HEK293 (cell line): ENCODE data around the gene ANGPTL4.

Experiments used
- CTCF ChIA-PET: fragments of 350-600 bp; formaldehyde crosslinking; extraction: SDS; loops from one replicate; lab custom pipeline; 2021; ENCODE audit warnings: antibody characterized with exemption; lab: Yijun Ruan, JAX
- POLR2A ChIA-PET: fragments of 300-600 bp; formaldehyde crosslinking; extraction: SDS; loops from one replicate; lab custom pipeline; 2020; ENCODE audit warnings: antibody characterized with exemption, inconsistent platforms; lab: Yijun Ruan, JAX
- H3K27ac ChIP-seq: fragments of 200-500 bp; sonication (Bioruptor generic); 2 replicates; pipeline ENCODE4 v1.5.1; 2014; ENCODE audit warnings: low read depth, low read length, control low read depth, inconsistent platforms; ENCODE audit errors: extremely low read depth
- H3K36me3 ChIP-seq, 2 experiments: fragments of 200-500 bp in 1 of 2; sonication (Bioruptor generic) in 1 of 2; 1 replicate in 1 of 2; 2 replicates in 1 of 2; pipeline ENCODE4 v1.5.1; 2014 to 2017; ENCODE audit warnings: inconsistent platforms in 2 of 2, low read length in 2 of 2; ENCODE audit not compliant: control insufficient read depth in 2 of 2, insufficient read depth in 1 of 2
- H3K4me1 ChIP-seq: fragments of 200-500 bp; sonication (Bioruptor generic); 2 replicates; pipeline ENCODE4 v1.5.1; 2014; ENCODE audit warnings: mild to moderate bottlenecking, low read length, inconsistent platforms; ENCODE audit not compliant: control insufficient read depth, insufficient read depth
- H3K4me3 ChIP-seq: 2 replicates; pipeline ENCODE4 v1.5.1; 2011; ENCODE audit warnings: low read depth, mild to moderate bottlenecking, control low read depth, low read length, moderate library complexity
- H3K9me3 ChIP-seq: fragments of 200-500 bp; sonication (Bioruptor generic); 2 replicates; pipeline ENCODE4 v1.5.1; 2014; ENCODE audit warnings: low read depth, low read length, inconsistent platforms; ENCODE audit not compliant: control insufficient read depth, insufficient read depth
- BCL11B ChIP-seq: fragments of 450-650 bp; formaldehyde crosslinking; IDR thresholded peaks from 2 replicates; pipeline ENCODE4 v1.5.1; 2016; ENCODE audit warnings: low read depth, missing biosample characterization, missing genetic modification characterization
- FEZF1 ChIP-seq: fragments of 450-650 bp; formaldehyde crosslinking; IDR thresholded peaks from 2 replicates; pipeline ENCODE4 v1.5.1; 2016; ENCODE audit warnings: missing biosample characterization, missing genetic modification characterization
- GFI1B ChIP-seq: fragments of 450-650 bp; formaldehyde crosslinking; IDR thresholded peaks from 2 replicates; pipeline ENCODE4 v1.5.1; 2016; ENCODE audit warnings: missing biosample characterization, missing genetic modification characterization
- GLIS2 ChIP-seq: fragments of 450-650 bp; formaldehyde crosslinking; IDR thresholded peaks from 2 replicates; pipeline ENCODE4 v1.5.1; 2016; ENCODE audit warnings: missing biosample characterization, missing genetic modification characterization
- HOXC10 ChIP-seq: sonication (generic); formaldehyde crosslinking; IDR thresholded peaks from 2 replicates; pipeline ENCODE4 v1.8.1; 2023; ENCODE audit warnings: mild to moderate bottlenecking, missing genetic modification reagents
- KLF1 ChIP-seq: fragments of 450-650 bp; formaldehyde crosslinking; IDR thresholded peaks from 2 replicates; pipeline ENCODE4 v1.5.1; 2016; ENCODE audit warnings: missing biosample characterization, missing genetic modification characterization
- KLF7 ChIP-seq: fragments of 450-650 bp; formaldehyde crosslinking; IDR thresholded peaks from 2 replicates; pipeline ENCODE4 v1.5.1; 2016; ENCODE audit warnings: missing biosample characterization, missing genetic modification characterization, borderline replicate concordance
- KLF9 ChIP-seq: fragments of 450-650 bp; formaldehyde crosslinking; IDR thresholded peaks from 2 replicates; pipeline ENCODE4 v1.5.1; 2016; ENCODE audit warnings: missing biosample characterization, missing genetic modification characterization, low read depth
- PRDM1 ChIP-seq: fragments of 450-650 bp; formaldehyde crosslinking; IDR thresholded peaks from 2 replicates; pipeline ENCODE4; 2016; ENCODE audit warnings: missing biosample characterization, missing genetic modification characterization
- SP2 ChIP-seq: fragments of 450-650 bp; formaldehyde crosslinking; IDR thresholded peaks from 2 replicates; pipeline ENCODE4 v1.5.1; 2016; ENCODE audit warnings: missing biosample characterization, missing genetic modification characterization
- SP3 ChIP-seq: fragments of 450-650 bp; formaldehyde crosslinking; IDR thresholded peaks from 2 replicates; pipeline ENCODE4 v1.5.1; 2016; ENCODE audit warnings: missing biosample characterization, missing genetic modification characterization
- SP7 ChIP-seq: fragments of 450-650 bp; formaldehyde crosslinking; IDR thresholded peaks from 2 replicates; pipeline ENCODE4 v1.5.1; 2016; ENCODE audit warnings: missing biosample characterization, missing genetic modification characterization
- TRIM28 ChIP-seq: IDR thresholded peaks from 2 replicates; pipeline ENCODE4 v1.6.1; 2011; ENCODE audit warnings: low read length, control low read depth, borderline replicate concordance
- WT1 ChIP-seq: fragments of 450-650 bp; formaldehyde crosslinking; IDR thresholded peaks from 2 replicates; pipeline ENCODE4 v1.5.1; 2016; ENCODE audit warnings: missing biosample characterization, missing genetic modification characterization
- YY2 ChIP-seq: fragments of 450-650 bp; formaldehyde crosslinking; IDR thresholded peaks from 2 replicates; pipeline ENCODE4 v1.5.1; 2016; ENCODE audit warnings: missing biosample characterization, missing genetic modification characterization
- ZFHX2 ChIP-seq: fragments of 450-650 bp; formaldehyde crosslinking; conservative IDR thresholded peaks from 2 replicates; pipeline ENCODE4 v1.5.1; 2016; ENCODE audit warnings: missing biosample characterization, missing genetic modification characterization
- ZFP69B ChIP-seq: fragments of 450-650 bp; formaldehyde crosslinking; IDR thresholded peaks from 2 replicates; pipeline ENCODE4 v1.5.1; 2016; ENCODE audit warnings: missing biosample characterization, missing genetic modification characterization
- ZNF274 ChIP-seq, 2 experiments: fragments of 200-500 bp in 1 of 2; fragments of 450-650 bp in 1 of 2; sonication (Bioruptor generic) in 1 of 2; formaldehyde crosslinking in 1 of 2; IDR thresholded peaks; 2 replicates each; pipeline versions ENCODE4 v1.5.1 to v1.6.1; 2014 to 2016; ENCODE audit warnings: borderline replicate concordance in 1 of 2, inconsistent platforms in 1 of 2, low read length in 1 of 2, missing biosample characterization in 1 of 2, missing genetic modification characterization in 1 of 2
- ZNF37A ChIP-seq: fragments of 450-650 bp; IDR thresholded peaks from 2 replicates; pipeline ENCODE4 v1.5.1; 2018; ENCODE audit warnings: missing biosample characterization, missing genetic modification characterization
- ZNF510 ChIP-seq: fragments of 450-650 bp; formaldehyde crosslinking; IDR thresholded peaks from 2 replicates; pipeline ENCODE4 v1.5.1; 2018; ENCODE audit warnings: mild to moderate bottlenecking, missing genetic modification characterization, missing biosample characterization; ENCODE audit not compliant: insufficient replicate concordance
- ZNF521 ChIP-seq: fragments of 450-650 bp; formaldehyde crosslinking; IDR thresholded peaks from 2 replicates; pipeline ENCODE4 v1.5.1; 2017; ENCODE audit warnings: missing biosample characterization, mild to moderate bottlenecking, missing genetic modification characterization
- ZNF596 ChIP-seq: fragments of 450-650 bp; IDR thresholded peaks from 2 replicates; pipeline ENCODE4 v1.5.0; 2018; ENCODE audit warnings: missing biosample characterization, mild to moderate bottlenecking, missing genetic modification characterization, moderate library complexity
- ZNF600 ChIP-seq: fragments of 450-650 bp; formaldehyde crosslinking; IDR thresholded peaks from 2 replicates; pipeline ENCODE4 v1.5.1; 2016; ENCODE audit warnings: missing biosample characterization, missing genetic modification characterization
- ZNF623 ChIP-seq: fragments of 450-650 bp; formaldehyde crosslinking; IDR thresholded peaks from 2 replicates; pipeline ENCODE4 v1.5.1; 2016; ENCODE audit warnings: missing biosample characterization, missing genetic modification characterization
- TF ChIP-seq, protein P1 (sequence below): fragments of 450-650 bp; formaldehyde crosslinking; IDR thresholded peaks from 2 replicates; pipeline ENCODE4 v1.5.1; 2016; ENCODE audit warnings: missing biosample characterization, missing genetic modification characterization
- TF ChIP-seq, protein P2 (sequence below): fragments of 450-650 bp; formaldehyde crosslinking; IDR thresholded peaks from 2 replicates; pipeline ENCODE4 v1.5.1; 2016; ENCODE audit warnings: missing biosample characterization, missing genetic modification characterization
- TF ChIP-seq, protein P3 (sequence below): fragments of 450-650 bp; formaldehyde crosslinking; IDR thresholded peaks from 2 replicates; pipeline ENCODE4 v1.5.1; 2016; ENCODE audit warnings: missing biosample characterization, missing genetic modification characterization
- TF ChIP-seq, protein P4 (sequence below): fragments of 450-650 bp; formaldehyde crosslinking; IDR thresholded peaks from 2 replicates; pipeline ENCODE4 v1.5.1; 2016; ENCODE audit warnings: missing biosample characterization, missing genetic modification characterization, borderline replicate concordance
- TF ChIP-seq, protein P5 (sequence below): fragments of 450-650 bp; formaldehyde crosslinking; IDR thresholded peaks from 2 replicates; pipeline ENCODE4 v1.5.1; 2016; ENCODE audit warnings: missing biosample characterization, missing genetic modification characterization
- TF ChIP-seq, protein P6 (sequence below): fragments of 450-650 bp; formaldehyde crosslinking; IDR thresholded peaks from 2 replicates; pipeline ENCODE4 v1.5.1; 2016; ENCODE audit warnings: missing biosample characterization, missing genetic modification characterization

The ANGPTL4 gene

DNA sequence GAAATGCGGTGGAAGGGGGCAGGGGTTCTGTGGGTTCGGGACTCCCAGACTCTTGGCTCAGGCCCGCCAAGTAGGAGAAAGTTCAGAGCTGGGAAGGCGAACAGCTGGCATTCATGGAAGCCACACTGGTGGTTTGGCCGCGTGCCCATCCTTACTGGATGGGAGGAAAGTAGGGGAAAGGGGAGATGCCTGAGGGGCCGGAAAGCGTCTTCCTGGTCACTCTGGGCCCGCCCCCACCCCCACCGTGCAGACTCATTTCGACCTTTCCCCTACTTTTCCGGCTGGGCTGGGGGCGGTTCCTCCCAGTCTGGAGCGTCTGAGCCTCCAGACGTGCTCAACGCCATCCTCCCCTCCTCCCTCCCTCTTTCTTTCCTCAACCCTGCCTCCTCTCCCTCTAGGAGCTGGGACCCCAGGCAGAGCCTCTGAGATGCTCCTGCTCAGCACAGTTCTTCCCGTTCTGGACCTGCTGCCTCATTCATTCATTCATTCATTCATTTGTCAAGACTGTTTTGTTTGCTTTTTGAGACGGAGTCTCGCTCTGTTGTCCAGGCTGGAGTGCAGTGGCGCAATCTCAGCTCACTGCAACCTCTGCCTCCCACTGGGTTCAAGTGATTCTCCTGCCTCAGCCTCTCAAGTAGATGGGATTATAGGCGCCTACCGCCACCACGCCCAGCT is 3.5 kb downstream of the ANGPTL4 start:
- CTCF ChIA-PET: interaction anchor here (1.1 to 3.6 kb wide), 2 partner anchors 14 to 31 kb away, joined by 3 to 35 read pairs; no protein-coding TSS in a partner anchor
- POLR2A ChIA-PET: interaction anchor here (0.6 to 1.7 kb wide), 8 partner anchors 12 to 159 kb away, joined by 3 to 10 read pairs (median 3); partner anchors contain the start of genes MARCHF2 and RAB11B
- peak overlapping the region; percentile 28 for H3K4me3 ChIP-seq
- no peaks in the 10 kb centered on the region for H3K36me3 ChIP-seq
- peaks cover 20% of the 10 kb centered on the region for H3K4me1 ChIP-seq
- no peaks in the 10 kb centered on the region for H3K9me3 ChIP-seq
- H3K27ac ChIP-seq: no peak overlapping the region
- peak; percentile 68 for TF ChIP-seq ZFHX2 (tag by site-specific recombination)
- TF ChIP-seq ZNF521: no peak
- no peak; the same call in 1 of the 2 replicates for TF ChIP-seq GFI1B (tag by site-specific recombination)
- TF ChIP-seq, protein P1, sequence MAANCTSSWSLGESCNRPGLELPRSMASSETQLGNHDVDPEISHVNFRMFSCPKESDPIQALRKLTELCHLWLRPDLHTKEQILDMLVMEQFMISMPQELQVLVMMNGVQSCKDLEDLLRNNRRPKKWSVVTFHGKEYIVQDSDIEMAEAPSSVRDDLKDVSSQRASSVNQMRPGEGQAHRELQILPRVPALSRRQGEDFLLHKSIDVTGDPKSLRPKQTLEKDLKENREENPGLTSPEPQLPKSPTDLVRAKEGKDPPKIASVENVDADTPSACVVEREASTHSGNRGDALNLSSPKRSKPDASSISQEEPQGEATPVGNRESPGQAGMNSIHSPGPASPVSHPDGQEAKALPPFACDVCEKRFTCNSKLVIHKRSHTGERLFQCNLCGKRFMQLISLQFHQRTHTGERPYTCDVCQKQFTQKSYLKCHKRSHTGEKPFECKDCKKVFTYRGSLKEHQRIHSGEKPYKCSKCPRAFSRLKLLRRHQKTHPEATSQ (tag by site-specific recombination): no peak
- TF ChIP-seq, protein P2, sequence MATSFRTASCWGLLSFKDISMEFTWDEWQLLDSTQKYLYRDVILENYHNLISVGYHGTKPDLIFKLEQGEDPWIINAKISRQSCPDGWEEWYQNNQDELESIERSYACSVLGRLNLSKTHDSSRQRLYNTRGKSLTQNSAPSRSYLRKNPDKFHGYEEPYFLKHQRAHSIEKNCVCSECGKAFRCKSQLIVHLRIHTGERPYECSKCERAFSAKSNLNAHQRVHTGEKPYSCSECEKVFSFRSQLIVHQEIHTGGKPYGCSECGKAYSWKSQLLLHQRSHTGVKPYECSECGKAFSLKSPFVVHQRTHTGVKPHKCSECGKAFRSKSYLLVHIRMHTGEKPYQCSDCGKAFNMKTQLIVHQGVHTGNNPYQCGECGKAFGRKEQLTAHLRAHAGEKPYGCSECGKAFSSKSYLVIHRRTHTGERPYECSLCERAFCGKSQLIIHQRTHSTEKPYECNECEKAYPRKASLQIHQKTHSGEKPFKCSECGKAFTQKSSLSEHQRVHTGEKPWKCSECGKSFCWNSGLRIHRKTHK (tag by site-specific recombination): no peak
- TF ChIP-seq ZNF596 (tag by site-specific recombination): no peak
- TF ChIP-seq TRIM28: no peak
- peak; percentile 85 for TF ChIP-seq ZNF600 (tag by site-specific recombination)
- no peak for TF ChIP-seq ZNF37A (tag by site-specific recombination)
- peak; percentile 85 for TF ChIP-seq SP2
- no peak for TF ChIP-seq ZFP69B (tag by site-specific recombination)
- TF ChIP-seq SP7 (tag by site-specific recombination): peak; percentile 92
- TF ChIP-seq, protein P3, sequence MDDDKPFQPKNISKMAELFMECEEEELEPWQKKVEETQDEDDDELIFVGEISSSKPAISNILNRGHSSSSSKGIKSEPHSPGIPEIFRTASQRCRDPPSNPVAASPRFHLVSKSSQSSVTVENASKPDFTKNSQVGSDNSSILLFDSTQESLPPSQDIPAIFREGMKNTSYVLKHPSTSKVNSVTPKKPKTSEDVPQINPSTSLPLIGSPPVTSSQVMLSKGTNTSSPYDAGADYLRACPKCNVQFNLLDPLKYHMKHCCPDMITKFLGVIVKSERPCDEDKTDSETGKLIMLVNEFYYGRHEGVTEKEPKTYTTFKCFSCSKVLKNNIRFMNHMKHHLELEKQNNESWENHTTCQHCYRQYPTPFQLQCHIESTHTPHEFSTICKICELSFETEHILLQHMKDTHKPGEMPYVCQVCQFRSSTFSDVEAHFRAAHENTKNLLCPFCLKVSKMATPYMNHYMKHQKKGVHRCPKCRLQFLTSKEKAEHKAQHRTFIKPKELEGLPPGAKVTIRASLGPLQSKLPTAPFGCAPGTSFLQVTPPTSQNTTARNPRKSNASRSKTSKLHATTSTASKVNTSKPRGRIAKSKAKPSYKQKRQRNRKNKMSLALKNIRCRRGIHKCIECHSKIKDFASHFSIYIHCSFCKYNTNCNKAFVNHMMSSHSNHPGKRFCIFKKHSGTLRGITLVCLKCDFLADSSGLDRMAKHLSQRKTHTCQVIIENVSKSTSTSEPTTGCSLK (tag by site-specific recombination): no peak
- TF ChIP-seq, protein P4, sequence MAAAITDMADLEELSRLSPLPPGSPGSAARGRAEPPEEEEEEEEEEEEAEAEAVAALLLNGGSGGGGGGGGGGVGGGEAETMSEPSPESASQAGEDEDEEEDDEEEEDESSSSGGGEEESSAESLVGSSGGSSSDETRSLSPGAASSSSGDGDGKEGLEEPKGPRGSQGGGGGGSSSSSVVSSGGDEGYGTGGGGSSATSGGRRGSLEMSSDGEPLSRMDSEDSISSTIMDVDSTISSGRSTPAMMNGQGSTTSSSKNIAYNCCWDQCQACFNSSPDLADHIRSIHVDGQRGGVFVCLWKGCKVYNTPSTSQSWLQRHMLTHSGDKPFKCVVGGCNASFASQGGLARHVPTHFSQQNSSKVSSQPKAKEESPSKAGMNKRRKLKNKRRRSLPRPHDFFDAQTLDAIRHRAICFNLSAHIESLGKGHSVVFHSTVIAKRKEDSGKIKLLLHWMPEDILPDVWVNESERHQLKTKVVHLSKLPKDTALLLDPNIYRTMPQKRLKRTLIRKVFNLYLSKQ (tag by site-specific recombination): no peak
- TF ChIP-seq BCL11B (tag by site-specific recombination): no peak
- TF ChIP-seq HOXC10: no peak
- TF ChIP-seq KLF1 (tag by site-specific recombination): peak; percentile 77
- no peak for TF ChIP-seq ZNF274 (IDR thresholded peaks at IDR 0.05; ENCODE audit: low read length)
- TF ChIP-seq ZNF274 (tag by site-specific recombination; IDR thresholded peaks at IDR 0.05; ENCODE audit: borderline replicate concordance): no peak
- no peak for TF ChIP-seq ZNF510
- TF ChIP-seq WT1: peak; percentile 92
- no peak for TF ChIP-seq KLF7
- TF ChIP-seq SP3: peak; percentile 69
- TF ChIP-seq YY2 (tag by site-specific recombination): no peak
- TF ChIP-seq GLIS2 (tag by site-specific recombination): peak; percentile 88
- TF ChIP-seq PRDM1 (tag by site-specific recombination): peak; percentile 96
- TF ChIP-seq, protein P5, sequence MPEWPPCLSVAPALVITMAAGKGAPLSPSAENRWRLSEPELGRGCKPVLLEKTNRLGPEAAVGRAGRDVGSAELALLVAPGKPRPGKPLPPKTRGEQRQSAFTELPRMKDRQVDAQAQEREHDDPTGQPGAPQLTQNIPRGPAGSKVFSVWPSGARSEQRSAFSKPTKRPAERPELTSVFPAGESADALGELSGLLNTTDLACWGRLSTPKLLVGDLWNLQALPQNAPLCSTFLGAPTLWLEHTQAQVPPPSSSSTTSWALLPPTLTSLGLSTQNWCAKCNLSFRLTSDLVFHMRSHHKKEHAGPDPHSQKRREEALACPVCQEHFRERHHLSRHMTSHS (tag by site-specific recombination): no peak
- TF ChIP-seq FEZF1: no peak
- TF ChIP-seq, protein P6, sequence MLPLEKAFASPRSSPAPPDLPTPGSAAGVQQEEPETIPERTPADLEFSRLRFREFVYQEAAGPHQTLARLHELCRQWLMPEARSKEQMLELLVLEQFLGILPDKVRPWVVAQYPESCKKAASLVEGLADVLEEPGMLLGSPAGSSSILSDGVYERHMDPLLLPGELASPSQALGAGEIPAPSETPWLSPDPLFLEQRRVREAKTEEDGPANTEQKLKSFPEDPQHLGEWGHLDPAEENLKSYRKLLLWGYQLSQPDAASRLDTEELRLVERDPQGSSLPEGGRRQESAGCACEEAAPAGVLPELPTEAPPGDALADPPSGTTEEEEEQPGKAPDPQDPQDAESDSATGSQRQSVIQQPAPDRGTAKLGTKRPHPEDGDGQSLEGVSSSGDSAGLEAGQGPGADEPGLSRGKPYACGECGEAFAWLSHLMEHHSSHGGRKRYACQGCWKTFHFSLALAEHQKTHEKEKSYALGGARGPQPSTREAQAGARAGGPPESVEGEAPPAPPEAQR: no peak
- TF ChIP-seq ZNF623 (tag by site-specific recombination): no peak; the same call in 1 of the 2 replicates
- TF ChIP-seq KLF9 (tag by site-specific recombination): peak; percentile 79
